ENCODE results near the gene CNDP2.

CNDP2 gene

DNA sequence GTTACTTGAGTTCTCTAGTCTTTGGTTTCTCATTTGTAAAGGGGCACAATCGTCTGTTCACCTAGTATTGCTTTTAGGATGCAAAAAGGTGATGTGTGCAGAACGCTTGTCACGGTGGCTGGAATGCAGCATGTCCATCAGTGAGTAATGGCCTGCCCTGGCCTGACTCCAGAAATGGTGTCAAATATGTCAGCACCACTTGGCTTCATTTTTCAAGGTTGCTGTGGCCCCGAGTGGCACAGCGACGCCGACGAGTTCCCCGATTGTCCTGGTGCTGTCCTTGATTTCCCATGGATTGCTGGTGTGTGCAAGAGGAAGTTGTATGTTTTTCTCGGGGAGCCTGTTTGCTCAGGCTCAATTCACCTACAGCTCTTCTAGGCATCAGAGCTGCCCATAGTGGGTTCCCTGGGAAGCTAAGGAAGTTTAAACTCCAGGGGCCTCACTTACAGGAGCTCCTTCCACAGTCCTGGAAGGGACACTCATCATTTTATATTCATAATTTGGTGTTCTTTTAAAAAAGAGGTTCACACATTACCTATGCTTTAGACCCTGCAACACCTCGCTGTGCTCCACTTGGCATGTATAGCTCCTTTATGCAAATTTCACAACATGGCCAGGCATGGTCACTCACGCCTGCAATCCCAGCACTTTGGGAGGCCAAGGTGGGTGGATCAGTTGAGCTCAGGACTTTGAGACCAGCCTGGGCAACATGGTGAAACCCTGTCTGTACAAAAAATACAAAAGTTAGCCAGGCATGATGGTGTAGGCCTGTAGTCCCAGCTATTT, 75.9 kb downstream of the CNDP2 start:
- DNase-seq (ENCODE audit: low read depth), result no peak

DNA sequence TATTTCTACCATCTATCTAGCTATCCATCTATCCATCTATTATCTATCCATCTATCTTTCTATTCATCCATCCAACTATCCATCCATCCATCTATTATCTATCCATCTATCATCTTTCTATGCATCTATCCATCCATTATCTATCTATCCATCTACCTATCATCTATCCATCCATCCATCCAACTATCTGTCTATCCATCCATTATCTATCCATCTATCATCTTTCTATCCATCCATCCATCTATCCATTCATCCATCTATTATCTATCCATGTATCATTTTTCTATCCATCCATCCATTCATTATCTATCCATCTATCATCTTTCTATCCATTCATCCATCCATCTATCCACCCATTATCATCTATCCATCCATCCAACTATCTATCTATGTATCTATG, 76.9 kb downstream of the CNDP2 start:
- no peak for DNase-seq (ENCODE audit: low read depth)

Data from activated T-helper 1 cell treated with Interleukin-2 at 50 U/mL for 16 hours (primary cell).